Measurements from ENCODE around the gene OR51L1.
"Not testable (repeated sequence)": the region's sequence is repeated elsewhere in the genome, so short reads cannot be mapped to it uniquely, and the experiment has no call there.

The OR51L1 gene

DNA sequence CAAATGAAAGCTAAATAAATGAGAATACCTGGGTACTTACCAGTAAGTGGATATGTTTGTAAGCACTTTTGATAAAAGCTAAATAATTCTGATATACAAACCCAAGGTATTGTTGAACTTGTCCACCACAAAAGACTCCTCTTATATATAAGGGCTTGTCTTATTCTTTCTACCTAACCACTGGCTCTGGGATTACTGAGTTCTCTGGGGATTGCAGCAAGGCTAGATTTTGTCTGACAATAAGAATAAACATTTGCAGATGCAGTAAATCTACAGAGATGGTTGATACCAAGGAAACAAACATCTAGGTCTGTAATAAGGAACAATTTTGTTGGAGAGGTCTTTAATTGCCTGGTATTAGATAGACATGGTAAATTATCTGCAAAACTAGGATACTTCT lies 47.1 kb upstream of the OR51L1 start, which contains the start of gene OR51A4 (continued):
- TF ChIP-seq, protein P1, sequence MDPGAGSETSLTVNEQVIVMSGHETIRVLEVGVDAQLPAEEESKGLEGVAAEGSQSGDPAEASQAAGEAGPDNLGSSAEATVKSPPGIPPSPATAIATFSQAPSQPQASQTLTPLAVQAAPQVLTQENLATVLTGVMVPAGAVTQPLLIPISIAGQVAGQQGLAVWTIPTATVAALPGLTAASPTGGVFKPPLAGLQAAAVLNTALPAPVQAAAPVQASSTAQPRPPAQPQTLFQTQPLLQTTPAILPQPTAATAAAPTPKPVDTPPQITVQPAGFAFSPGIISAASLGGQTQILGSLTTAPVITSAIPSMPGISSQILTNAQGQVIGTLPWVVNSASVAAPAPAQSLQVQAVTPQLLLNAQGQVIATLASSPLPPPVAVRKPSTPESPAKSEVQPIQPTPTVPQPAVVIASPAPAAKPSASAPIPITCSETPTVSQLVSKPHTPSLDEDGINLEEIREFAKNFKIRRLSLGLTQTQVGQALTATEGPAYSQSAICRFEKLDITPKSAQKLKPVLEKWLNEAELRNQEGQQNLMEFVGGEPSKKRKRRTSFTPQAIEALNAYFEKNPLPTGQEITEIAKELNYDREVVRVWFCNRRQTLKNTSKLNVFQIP (CRISPR knock-in tag; IDR thresholded peaks at IDR 0.05; ENCODE audit: borderline replicate concordance, low read depth) = no peak
- no peak for TF ChIP-seq ISL1 (CRISPR knock-in tag; IDR thresholded peaks at IDR 0.05)
- TF ChIP-seq TCF4 (CRISPR knock-in tag; IDR thresholded peaks at IDR 0.05; ENCODE audit: borderline replicate concordance) = no peak
- TF ChIP-seq ZC3H10 (CRISPR knock-in tag; IDR thresholded peaks at IDR 0.05) = no peak
- TF ChIP-seq GLIS3 (CRISPR knock-in tag; IDR thresholded peaks at IDR 0.05) = no peak
- no peak for TF ChIP-seq OSR1 (CRISPR knock-in tag; IDR thresholded peaks at IDR 0.05)
- no peak for TF ChIP-seq SNAI2 (CRISPR knock-in tag; IDR thresholded peaks at IDR 0.05)

DNA sequence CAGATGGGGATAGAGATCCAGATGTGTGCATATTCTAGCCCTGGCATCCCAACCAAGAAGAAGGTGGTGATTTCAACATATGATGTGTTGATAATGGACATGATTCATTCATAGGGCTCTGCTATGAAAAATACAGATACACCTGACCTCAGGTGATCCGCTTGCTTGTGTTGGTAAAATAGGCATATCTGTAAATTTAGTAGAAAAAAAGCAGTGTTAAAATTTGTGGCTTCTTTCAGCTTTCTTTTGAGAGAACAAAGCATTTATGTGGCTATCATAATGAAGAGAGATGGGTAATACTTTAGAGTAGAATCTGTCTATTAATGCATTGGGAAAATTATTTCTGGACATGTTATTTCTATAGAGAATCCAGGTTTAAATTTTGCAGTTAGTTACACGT lies 39.0 kb upstream of the OR51L1 start, which contains the start of gene OR51A2:
Gene OR51A2, minus strand, starts transcription at position 101 of the 400 bp plus-strand sequence. Its CDS starts 0 bp downstream, at position 101.
- ATAC-seq = not testable (repeated sequence)

DNA sequence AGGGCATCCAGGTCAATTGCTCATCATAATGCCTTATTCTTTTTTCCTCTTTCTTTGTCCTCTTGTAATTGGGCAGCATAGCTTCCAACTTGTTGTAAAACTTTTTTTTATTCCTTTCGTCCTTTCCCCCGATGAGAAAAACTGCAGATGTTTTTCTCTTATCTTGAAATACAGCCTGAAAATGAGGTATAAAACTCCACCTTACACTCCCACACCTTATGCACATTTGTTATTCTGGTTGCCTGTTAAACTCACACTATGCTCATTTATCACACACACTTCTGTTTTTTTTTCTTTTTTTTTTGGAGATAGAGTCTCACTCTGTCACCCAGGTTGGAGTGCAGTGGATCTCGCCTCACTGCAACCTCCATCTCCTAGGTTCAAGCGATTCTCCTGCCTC lies 37.3 kb upstream of the OR51L1 start:
- ATAC-seq = no peak
- TF ChIP-seq ARNTL (CRISPR knock-in tag; IDR thresholded peaks at IDR 0.05; ENCODE audit: borderline replicate concordance, low read depth) = no peak
- TF ChIP-seq TOX (CRISPR knock-in tag; IDR thresholded peaks at IDR 0.05; ENCODE audit: borderline replicate concordance) = no peak
- TF ChIP-seq SNAI2 (CRISPR knock-in tag; IDR thresholded peaks at IDR 0.05) = no peak
- no peak for TF ChIP-seq TCF4 (CRISPR knock-in tag; IDR thresholded peaks at IDR 0.05; ENCODE audit: borderline replicate concordance)
- TF ChIP-seq ZC3H10 (CRISPR knock-in tag; IDR thresholded peaks at IDR 0.05) = no peak
- TF ChIP-seq, protein P2, sequence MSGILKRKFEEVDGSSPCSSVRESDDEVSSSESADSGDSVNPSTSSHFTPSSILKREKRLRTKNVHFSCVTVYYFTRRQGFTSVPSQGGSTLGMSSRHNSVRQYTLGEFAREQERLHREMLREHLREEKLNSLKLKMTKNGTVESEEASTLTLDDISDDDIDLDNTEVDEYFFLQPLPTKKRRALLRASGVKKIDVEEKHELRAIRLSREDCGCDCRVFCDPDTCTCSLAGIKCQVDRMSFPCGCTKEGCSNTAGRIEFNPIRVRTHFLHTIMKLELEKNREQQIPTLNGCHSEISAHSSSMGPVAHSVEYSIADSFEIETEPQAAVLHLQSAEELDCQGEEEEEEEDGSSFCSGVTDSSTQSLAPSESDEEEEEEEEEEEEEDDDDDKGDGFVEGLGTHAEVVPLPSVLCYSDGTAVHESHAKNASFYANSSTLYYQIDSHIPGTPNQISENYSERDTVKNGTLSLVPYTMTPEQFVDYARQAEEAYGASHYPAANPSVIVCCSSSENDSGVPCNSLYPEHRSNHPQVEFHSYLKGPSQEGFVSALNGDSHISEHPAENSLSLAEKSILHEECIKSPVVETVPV (CRISPR knock-in tag; IDR thresholded peaks at IDR 0.05) = no peak
- TF ChIP-seq CSDC2 (CRISPR knock-in tag; IDR thresholded peaks at IDR 0.05) = no peak
- TF ChIP-seq, protein P3, sequence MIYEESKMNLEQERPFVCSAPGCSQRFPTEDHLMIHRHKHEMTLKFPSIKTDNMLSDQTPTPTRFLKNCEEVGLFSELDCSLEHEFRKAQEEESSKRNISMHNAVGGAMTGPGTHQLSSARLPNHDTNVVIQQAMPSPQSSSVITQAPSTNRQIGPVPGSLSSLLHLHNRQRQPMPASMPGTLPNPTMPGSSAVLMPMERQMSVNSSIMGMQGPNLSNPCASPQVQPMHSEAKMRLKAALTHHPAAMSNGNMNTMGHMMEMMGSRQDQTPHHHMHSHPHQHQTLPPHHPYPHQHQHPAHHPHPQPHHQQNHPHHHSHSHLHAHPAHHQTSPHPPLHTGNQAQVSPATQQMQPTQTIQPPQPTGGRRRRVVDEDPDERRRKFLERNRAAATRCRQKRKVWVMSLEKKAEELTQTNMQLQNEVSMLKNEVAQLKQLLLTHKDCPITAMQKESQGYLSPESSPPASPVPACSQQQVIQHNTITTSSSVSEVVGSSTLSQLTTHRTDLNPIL (CRISPR knock-in tag; IDR thresholded peaks at IDR 0.05; ENCODE audit: low read depth) = no peak
- no peak for TF ChIP-seq OSR1 (CRISPR knock-in tag; IDR thresholded peaks at IDR 0.05)
- no peak for TF ChIP-seq ZNF70 (CRISPR knock-in tag; IDR thresholded peaks at IDR 0.05)
- no peak for TF ChIP-seq PPARA (CRISPR knock-in tag; IDR thresholded peaks at IDR 0.05; ENCODE audit: borderline replicate concordance)
- TF ChIP-seq ZNF8 (CRISPR knock-in tag; IDR thresholded peaks at IDR 0.05) = no peak
- no peak for TF ChIP-seq ESRRG (CRISPR knock-in tag; IDR thresholded peaks at IDR 0.05)

DNA sequence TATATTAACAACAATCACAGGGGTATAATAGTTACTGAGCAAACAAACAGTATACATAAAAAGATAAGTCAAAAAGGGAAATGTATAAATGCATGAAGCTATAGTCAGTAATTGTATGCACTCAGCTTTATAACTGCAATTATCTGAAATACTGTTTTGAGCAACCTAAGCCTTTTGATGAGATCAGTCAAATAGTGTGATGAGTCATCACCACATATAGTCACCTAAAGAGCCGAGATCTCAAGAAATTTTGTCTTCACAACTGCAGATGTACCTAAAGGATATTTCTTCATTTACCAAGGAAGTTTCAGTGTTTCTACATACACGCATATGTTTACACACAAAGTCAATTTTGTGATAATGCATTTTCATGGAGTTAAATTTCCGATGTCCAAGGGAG lies 33.8 kb upstream of the OR51L1 start:
- ATAC-seq = no peak
- no peak for TF ChIP-seq ISL1 (CRISPR knock-in tag; IDR thresholded peaks at IDR 0.05)
- TF ChIP-seq GLIS3 (CRISPR knock-in tag; IDR thresholded peaks at IDR 0.05) = no peak
- TF ChIP-seq PPARA (CRISPR knock-in tag; IDR thresholded peaks at IDR 0.05; ENCODE audit: borderline replicate concordance) = no peak
- no peak for TF ChIP-seq ZC3H10 (CRISPR knock-in tag; IDR thresholded peaks at IDR 0.05)
- no peak for TF ChIP-seq OSR1 (CRISPR knock-in tag; IDR thresholded peaks at IDR 0.05)
- TF ChIP-seq ZNF8 (CRISPR knock-in tag; IDR thresholded peaks at IDR 0.05) = no peak
- TF ChIP-seq ZNF70 (CRISPR knock-in tag; IDR thresholded peaks at IDR 0.05) = no peak
- TF ChIP-seq, protein P1 (CRISPR knock-in tag; IDR thresholded peaks at IDR 0.05; ENCODE audit: borderline replicate concordance, low read depth) = no peak
- TF ChIP-seq ZNF565 (CRISPR knock-in tag; conservative IDR thresholded peaks at IDR 0.05; ENCODE audit: low read depth) = no peak
- TF ChIP-seq, protein P4, sequence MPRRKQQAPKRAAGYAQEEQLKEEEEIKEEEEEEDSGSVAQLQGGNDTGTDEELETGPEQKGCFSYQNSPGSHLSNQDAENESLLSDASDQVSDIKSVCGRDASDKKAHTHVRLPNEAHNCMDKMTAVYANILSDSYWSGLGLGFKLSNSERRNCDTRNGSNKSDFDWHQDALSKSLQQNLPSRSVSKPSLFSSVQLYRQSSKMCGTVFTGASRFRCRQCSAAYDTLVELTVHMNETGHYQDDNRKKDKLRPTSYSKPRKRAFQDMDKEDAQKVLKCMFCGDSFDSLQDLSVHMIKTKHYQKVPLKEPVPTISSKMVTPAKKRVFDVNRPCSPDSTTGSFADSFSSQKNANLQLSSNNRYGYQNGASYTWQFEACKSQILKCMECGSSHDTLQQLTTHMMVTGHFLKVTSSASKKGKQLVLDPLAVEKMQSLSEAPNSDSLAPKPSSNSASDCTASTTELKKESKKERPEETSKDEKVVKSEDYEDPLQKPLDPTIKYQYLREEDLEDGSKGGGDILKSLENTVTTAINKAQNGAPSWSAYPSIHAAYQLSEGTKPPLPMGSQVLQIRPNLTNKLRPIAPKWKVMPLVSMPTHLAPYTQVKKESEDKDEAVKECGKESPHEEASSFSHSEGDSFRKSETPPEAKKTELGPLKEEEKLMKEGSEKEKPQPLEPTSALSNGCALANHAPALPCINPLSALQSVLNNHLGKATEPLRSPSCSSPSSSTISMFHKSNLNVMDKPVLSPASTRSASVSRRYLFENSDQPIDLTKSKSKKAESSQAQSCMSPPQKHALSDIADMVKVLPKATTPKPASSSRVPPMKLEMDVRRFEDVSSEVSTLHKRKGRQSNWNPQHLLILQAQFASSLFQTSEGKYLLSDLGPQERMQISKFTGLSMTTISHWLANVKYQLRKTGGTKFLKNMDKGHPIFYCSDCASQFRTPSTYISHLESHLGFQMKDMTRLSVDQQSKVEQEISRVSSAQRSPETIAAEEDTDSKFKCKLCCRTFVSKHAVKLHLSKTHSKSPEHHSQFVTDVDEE (CRISPR knock-in tag; IDR thresholded peaks at IDR 0.05) = no peak
- TF ChIP-seq, protein P3 (CRISPR knock-in tag; IDR thresholded peaks at IDR 0.05; ENCODE audit: low read depth) = no peak
- no peak for TF ChIP-seq RARB (CRISPR knock-in tag; IDR thresholded peaks at IDR 0.05)
- TF ChIP-seq ZFP30 (CRISPR knock-in tag; IDR thresholded peaks at IDR 0.05) = no peak
- no peak for TF ChIP-seq ZFP3 (CRISPR knock-in tag; IDR thresholded peaks at IDR 0.05)
- TF ChIP-seq, protein P5, sequence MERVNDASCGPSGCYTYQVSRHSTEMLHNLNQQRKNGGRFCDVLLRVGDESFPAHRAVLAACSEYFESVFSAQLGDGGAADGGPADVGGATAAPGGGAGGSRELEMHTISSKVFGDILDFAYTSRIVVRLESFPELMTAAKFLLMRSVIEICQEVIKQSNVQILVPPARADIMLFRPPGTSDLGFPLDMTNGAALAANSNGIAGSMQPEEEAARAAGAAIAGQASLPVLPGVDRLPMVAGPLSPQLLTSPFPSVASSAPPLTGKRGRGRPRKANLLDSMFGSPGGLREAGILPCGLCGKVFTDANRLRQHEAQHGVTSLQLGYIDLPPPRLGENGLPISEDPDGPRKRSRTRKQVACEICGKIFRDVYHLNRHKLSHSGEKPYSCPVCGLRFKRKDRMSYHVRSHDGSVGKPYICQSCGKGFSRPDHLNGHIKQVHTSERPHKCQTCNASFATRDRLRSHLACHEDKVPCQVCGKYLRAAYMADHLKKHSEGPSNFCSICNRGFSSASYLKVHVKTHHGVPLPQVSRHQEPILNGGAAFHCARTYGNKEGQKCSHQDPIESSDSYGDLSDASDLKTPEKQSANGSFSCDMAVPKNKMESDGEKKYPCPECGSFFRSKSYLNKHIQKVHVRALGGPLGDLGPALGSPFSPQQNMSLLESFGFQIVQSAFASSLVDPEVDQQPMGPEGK (CRISPR knock-in tag; IDR thresholded peaks at IDR 0.05; ENCODE audit: borderline replicate concordance) = no peak
- TF ChIP-seq, protein P2 (CRISPR knock-in tag; IDR thresholded peaks at IDR 0.05) = no peak
